ENCODE data around the gene PHC2. TPM values are rescaled to one million over a fixed set of nuclear protein-coding genes. Genes with fewer than 3 reads are reported as not detected.

PHC2 gene
- total RNA-seq, 4 donors from 2014 or later = 77.8 to 81.3 (median 79.5) TPM

DNA sequence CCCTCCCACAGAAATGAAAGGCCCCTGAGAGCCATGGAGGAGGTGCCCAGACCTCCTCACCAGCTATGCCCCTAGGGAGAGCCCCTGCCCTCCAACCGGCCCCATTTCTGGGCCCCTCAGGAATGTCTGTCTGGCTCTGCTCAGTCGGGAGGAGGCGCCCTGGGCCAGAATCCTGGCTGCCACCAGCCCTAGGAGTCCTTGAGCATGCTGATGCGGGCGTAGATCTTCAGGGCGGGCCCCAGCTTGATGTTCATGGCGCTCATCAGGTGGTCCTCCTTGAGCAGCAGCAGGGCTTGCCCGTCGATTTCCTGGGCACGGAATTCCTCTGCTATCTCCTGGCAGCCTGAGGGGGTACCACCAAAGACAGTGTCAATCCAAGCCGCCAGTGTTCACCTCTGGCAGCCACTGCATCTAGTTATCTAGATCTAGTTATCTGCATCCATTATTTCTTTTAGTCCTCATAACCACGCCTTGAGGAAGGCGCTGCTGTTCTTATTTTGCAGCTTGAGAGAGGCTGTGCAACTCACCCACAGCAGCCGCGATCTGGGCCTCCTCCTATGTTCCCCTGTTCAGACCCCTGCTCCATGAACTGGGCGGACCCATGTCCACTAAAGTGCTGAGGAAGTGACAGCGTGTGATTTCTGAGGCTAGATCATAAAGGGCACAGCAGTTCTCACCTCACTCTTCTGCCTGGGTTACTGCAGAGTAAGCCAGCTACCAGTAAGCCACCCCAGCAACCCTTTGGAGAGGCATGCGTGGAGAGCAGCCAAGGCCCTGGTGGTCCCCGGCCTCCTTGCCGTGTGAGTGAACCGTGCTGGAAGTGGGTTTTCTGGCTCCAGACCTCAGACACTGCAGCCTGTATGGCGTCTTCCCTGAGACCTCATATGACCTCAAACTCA, 106.0 kb downstream of the PHC2 start:
- 62% methylated on average over 18 of the region's 22 CpGs for WGBS
- H3K9me3 ChIP-seq = no peaks in the 10 kb centered on the region
- DNase-seq (ENCODE audit: low spot score in 2 of 2) = no peak
- peaks cover 74% of the 10 kb centered on the region for H3K36me3 ChIP-seq
- H3K27me3 ChIP-seq = no peaks in the 10 kb centered on the region
- H3K27ac ChIP-seq = no peak overlapping the region
- H3K4me1 ChIP-seq = peaks cover 12% of the 10 kb centered on the region
- TF ChIP-seq POLR2AphosphoS5 (IDR thresholded peaks at IDR 0.05) = no peak
- TF ChIP-seq CTCF (IDR thresholded peaks at IDR 0.05) = no peak
- no peak for TF ChIP-seq EP300 (IDR thresholded peaks at IDR 0.05)
- TF ChIP-seq POLR2A (IDR thresholded peaks at IDR 0.05) = no peak
- no peak overlapping the region for H3K4me3 ChIP-seq

DNA sequence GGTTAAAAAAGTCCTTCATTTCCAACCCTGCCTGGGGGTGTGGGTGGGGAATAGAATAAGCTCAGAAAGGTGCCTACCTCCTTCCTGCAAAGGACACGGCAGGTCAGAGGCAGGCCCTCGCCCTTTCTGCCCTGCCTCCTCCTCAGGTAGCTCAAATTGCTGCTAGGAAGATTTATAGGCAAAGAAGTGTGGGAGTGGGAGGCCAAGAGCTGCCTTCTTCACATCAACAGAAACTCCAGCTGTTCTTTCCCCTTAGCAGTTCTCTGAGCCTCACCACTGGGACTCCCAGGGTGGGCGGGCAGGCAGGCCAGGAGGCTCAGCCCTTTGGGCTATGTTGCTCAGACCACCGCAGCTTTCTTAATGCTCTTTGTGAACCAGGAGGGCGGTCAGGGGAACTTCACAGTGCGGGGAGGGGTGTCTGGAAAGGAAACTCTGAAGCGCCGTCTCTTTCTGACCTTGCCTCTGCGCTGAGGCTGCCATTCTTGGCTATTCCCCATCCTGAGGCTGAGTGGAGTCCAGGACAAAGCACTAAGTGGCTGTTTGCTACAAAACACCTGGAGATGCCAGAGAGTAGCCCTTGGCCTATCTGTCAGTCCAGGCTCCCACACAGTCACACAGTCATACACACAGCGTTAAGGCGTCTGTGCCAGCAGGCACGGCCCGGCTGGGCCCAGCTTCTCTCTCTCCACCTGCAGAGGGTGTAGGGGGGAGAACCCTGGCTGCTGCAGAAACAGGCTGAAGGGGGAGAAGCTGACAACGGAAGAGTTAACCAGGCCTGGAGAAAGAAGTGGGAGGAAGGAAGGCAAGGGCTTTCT, 107.0 kb downstream of the PHC2 start:
- no peaks in the 10 kb centered on the region for H3K9me3 ChIP-seq
- no peak overlapping the region for H3K4me3 ChIP-seq
- no peak for DNase-seq (ENCODE audit: low spot score in 2 of 2)
- H3K27ac ChIP-seq = no peak overlapping the region
- H3K27me3 ChIP-seq = no peaks in the 10 kb centered on the region
- TF ChIP-seq CTCF (IDR thresholded peaks at IDR 0.05) = no peak
- TF ChIP-seq EP300 (IDR thresholded peaks at IDR 0.05) = no peak
- no peak for TF ChIP-seq POLR2AphosphoS5 (IDR thresholded peaks at IDR 0.05)
- no peak for TF ChIP-seq POLR2A (IDR thresholded peaks at IDR 0.05)
- peaks cover 12% of the 10 kb centered on the region for H3K4me1 ChIP-seq
- WGBS = 88% methylated on average over 14 of the region's 14 CpGs
- H3K36me3 ChIP-seq = peaks cover 64% of the 10 kb centered on the region

GRCh38 chr1:33322870-33323585, 107.9 kb downstream of the PHC2 start:
- no peaks in the 10 kb centered on the region for H3K9me3 ChIP-seq
- H3K27me3 ChIP-seq = no peaks in the 10 kb centered on the region
- TF ChIP-seq POLR2AphosphoS5 (IDR thresholded peaks at IDR 0.05) (no peak), EP300 (IDR thresholded peaks at IDR 0.05) (no peak), CTCF (IDR thresholded peaks at IDR 0.05) (no peak), POLR2A (IDR thresholded peaks at IDR 0.05) (no peak)
- H3K4me3 ChIP-seq = no peak overlapping the region
- 68% methylated on average over 9 of the region's 10 CpGs for WGBS
- no peak overlapping the region for H3K27ac ChIP-seq
- DNase-seq (ENCODE audit: low spot score in 2 of 2) = no peak
- H3K36me3 ChIP-seq = peaks cover 55% of the 10 kb centered on the region
- H3K4me1 ChIP-seq = peaks cover 6% of the 10 kb centered on the region

GRCh38 chr1:33322109-33322508, 108.8 kb downstream of the PHC2 start:
- Histone ChIP-seq H3K36me3 (peaks cover 46% of the 10 kb centered on the region), H3K27ac (no peak overlapping the region), H3K9me3 (no peaks in the 10 kb centered on the region), H3K27me3 (no peaks in the 10 kb centered on the region), H3K4me3 (no peak overlapping the region), H3K4me1 (no peaks in the 10 kb centered on the region)
- 79% methylated on average over 6 of the region's 6 CpGs for WGBS
- no peak for DNase-seq (ENCODE audit: low spot score in 2 of 2)
- no peak for TF ChIP-seq POLR2AphosphoS5 (IDR thresholded peaks at IDR 0.05)
- TF ChIP-seq CTCF (IDR thresholded peaks at IDR 0.05) = no peak
- no peak for TF ChIP-seq POLR2A (IDR thresholded peaks at IDR 0.05)
- no peak for TF ChIP-seq EP300 (IDR thresholded peaks at IDR 0.05)
